ENCODE data around the gene TMEM248. TPM values are rescaled to one million over a fixed set of nuclear protein-coding genes. Genes with fewer than 3 reads are reported as not detected.

TMEM248 gene
- total and polyA plus RNA-seq, 2 of the 8 experiments (the other 6 are each of a cell fraction or from before 2014, with no cell fraction given), result 63.6 to 126 TPM

GRCh38 chr7:66929165-66929564, 8.1 kb downstream of the TMEM248 start:
- no peak overlapping the region for H4K5ac ChIP-seq (ENCODE audit: insufficient read length, low read depth, low read length)
- POLR2A ChIA-PET (ENCODE audit: partially characterized antibody), result interaction anchor here (0.9 kb wide), 1 partner anchor 9 kb away, joined by 3 read pairs; the partner anchor contains the start of gene TMEM248
- no peaks in the 10 kb centered on the region for H3K9me3 ChIP-seq (ENCODE audit: insufficient read depth in 2 of 2, low read depth in 1 of 2, low read length in 1 of 2)
- no peak overlapping the region for H3K23ac ChIP-seq (ENCODE audit: insufficient read length)
- peaks cover 3 to 8% (median 4%) of the 10 kb centered on the region in 4 experiments; a peak in 6 of 7 replicates for H3K4me1 ChIP-seq (replicated peaks in 1 of 4; ENCODE audit: control insufficient read depth in 3 of 4, insufficient read depth in 4 of 4, low read length in 3 of 4)
- peaks cover 10% of the 10 kb centered on the region for H3K79me1 ChIP-seq (ENCODE audit: low read depth, low read length)
- DNase-seq (ENCODE audit: low read depth in 1 of 2, low spot score in 2 of 2) (no peak), FAIRE-seq (no peak)
- no peak overlapping the region for H3K14ac ChIP-seq (ENCODE audit: insufficient read length)
- no peak overlapping the region for H2BK15ac ChIP-seq (ENCODE audit: low read length)
- H3K23me2 ChIP-seq (ENCODE audit: low read depth, low read length), result no peaks in the 10 kb centered on the region
- H4K20me1 ChIP-seq (replicated peaks in 1 of 2; ENCODE audit: control insufficient read depth in 1 of 2, insufficient read depth in 2 of 2, low read length in 2 of 2), result peaks cover 4 to 11% of the 10 kb centered on the region in 2 experiments
- H2BK120ac ChIP-seq (replicated peaks; ENCODE audit: low read depth, low read length), result no peak overlapping the region
- H3K27ac ChIP-seq (ENCODE audit: low read depth, low read length), result no peak overlapping the region
- H2BK20ac ChIP-seq (ENCODE audit: low read length), result no peak overlapping the region
- 91% methylated on average over 8 of the region's 8 CpGs; no CpG with 5 or more reads in 1 of the 2 experiments for WGBS, 2 experiments (ENCODE audit: extremely low coverage in 1 of 2, insufficient coverage in 1 of 2, insufficient read length in 1 of 2, insufficient replicate concordance in 2 of 2, low coverage in 1 of 2, low lambda C conversion rate in 2 of 2, missing lambda C conversion rate in 1 of 2)
- no peak overlapping the region for H3K56ac ChIP-seq (replicated peaks; ENCODE audit: insufficient read length, low read depth, low read length)
- H3K79me2 ChIP-seq (ENCODE audit: control insufficient read depth in 1 of 2, insufficient read depth in 2 of 2, low read length in 2 of 2), result peaks cover 2 to 87% of the 10 kb centered on the region in 2 experiments
- H3K4me3 ChIP-seq (ENCODE audit: extremely low read depth in 1 of 4, insufficient read depth in 2 of 4, low read depth in 3 of 4, low read length in 4 of 4), result no peak overlapping the region
- no peak overlapping the region for H4K91ac ChIP-seq (replicated peaks; ENCODE audit: insufficient read length, low read length)
- no peak overlapping the region; a peak in 1 of 4 replicates for H3K4me2 ChIP-seq (ENCODE audit: insufficient read depth in 1 of 2, low read depth in 2 of 2, low read length in 2 of 2)
- H3K27me3 ChIP-seq (replicated peaks in 1 of 4; ENCODE audit: control insufficient read depth in 3 of 4, extremely low read depth in 1 of 4, insufficient read depth in 3 of 4, low read length in 3 of 4), result no peaks in the 10 kb centered on the region
- no peak overlapping the region for H2BK5ac ChIP-seq (ENCODE audit: low read depth, low read length)
- H3K18ac ChIP-seq (ENCODE audit: extremely low read depth, low read length), result no peak overlapping the region
- no peak overlapping the region for H2AFZ ChIP-seq (ENCODE audit: low read length)
- H3K36me3 ChIP-seq (ENCODE audit: control insufficient read depth in 2 of 4, insufficient read depth in 4 of 4, low read length in 3 of 4), result peaks cover 0 to 4% (median 0%) of the 10 kb centered on the region in 4 experiments; a peak in 2 of 8 replicates
- no peak overlapping the region for H3K4ac ChIP-seq (replicated peaks; ENCODE audit: insufficient read length, low read depth, low read length)
- no peak overlapping the region for H4K8ac ChIP-seq (ENCODE audit: extremely low read depth, insufficient read depth, low read length)
- no peak overlapping the region for H2BK12ac ChIP-seq (ENCODE audit: low read depth, low read length)
- H2AK5ac ChIP-seq (ENCODE audit: low read depth, low read length), result no peak overlapping the region
- CTCF ChIA-PET (ENCODE audit: partially characterized antibody), result interaction anchor here (1.2 kb wide), 1 partner anchor 11 kb away, joined by 3 read pairs; no protein-coding TSS in a partner anchor
- H3K9ac ChIP-seq (replicated peaks in 1 of 4; ENCODE audit: extremely low read depth in 1 of 4, low read depth in 3 of 4, low read length in 3 of 4), result no peak overlapping the region
- TF ChIP-seq RFX5 (IDR thresholded peaks at IDR 0.05; ENCODE audit: borderline replicate concordance, low read depth, low read length) (no peak), TAF7 (optimal IDR thresholded peaks at IDR 0.05; ENCODE audit: borderline replicate concordance, low read depth, low read length) (no peak), KDM1A (IDR thresholded peaks at IDR 0.05; ENCODE audit: borderline replicate concordance, low read length) (no peak), NRF1 (IDR thresholded peaks at IDR 0.05; ENCODE audit: low read depth, low read length) (no peak), MAFK (IDR thresholded peaks at IDR 0.05; ENCODE audit: low read depth, low read length) (no peak), JUN (IDR thresholded peaks at IDR 0.05; ENCODE audit: low read depth, low read length) (no peak), KDM5A (IDR thresholded peaks at IDR 0.05; ENCODE audit: low read length) (no peak), MAX (IDR thresholded peaks at IDR 0.05) (no peak)
- TF ChIP-seq, protein P1, sequence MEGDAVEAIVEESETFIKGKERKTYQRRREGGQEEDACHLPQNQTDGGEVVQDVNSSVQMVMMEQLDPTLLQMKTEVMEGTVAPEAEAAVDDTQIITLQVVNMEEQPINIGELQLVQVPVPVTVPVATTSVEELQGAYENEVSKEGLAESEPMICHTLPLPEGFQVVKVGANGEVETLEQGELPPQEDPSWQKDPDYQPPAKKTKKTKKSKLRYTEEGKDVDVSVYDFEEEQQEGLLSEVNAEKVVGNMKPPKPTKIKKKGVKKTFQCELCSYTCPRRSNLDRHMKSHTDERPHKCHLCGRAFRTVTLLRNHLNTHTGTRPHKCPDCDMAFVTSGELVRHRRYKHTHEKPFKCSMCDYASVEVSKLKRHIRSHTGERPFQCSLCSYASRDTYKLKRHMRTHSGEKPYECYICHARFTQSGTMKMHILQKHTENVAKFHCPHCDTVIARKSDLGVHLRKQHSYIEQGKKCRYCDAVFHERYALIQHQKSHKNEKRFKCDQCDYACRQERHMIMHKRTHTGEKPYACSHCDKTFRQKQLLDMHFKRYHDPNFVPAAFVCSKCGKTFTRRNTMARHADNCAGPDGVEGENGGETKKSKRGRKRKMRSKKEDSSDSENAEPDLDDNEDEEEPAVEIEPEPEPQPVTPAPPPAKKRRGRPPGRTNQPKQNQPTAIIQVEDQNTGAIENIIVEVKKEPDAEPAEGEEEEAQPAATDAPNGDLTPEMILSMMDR (IDR thresholded peaks at IDR 0.05; ENCODE audit: control extremely low read depth in 1 of 3, insufficient read depth in 1 of 3, low read depth in 1 of 3, low read length in 3 of 3), result no peak
- TF ChIP-seq, protein P2, sequence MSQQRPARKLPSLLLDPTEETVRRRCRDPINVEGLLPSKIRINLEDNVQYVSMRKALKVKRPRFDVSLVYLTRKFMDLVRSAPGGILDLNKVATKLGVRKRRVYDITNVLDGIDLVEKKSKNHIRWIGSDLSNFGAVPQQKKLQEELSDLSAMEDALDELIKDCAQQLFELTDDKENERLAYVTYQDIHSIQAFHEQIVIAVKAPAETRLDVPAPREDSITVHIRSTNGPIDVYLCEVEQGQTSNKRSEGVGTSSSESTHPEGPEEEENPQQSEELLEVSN (IDR thresholded peaks at IDR 0.05), result no peak

Data from H1 (cell line).